Large intestine (tissue), 3 donors: ENCODE measurements around the gene SDHB. TPM values are rescaled to one million over a fixed set of nuclear protein-coding genes. Genes with fewer than 3 reads are reported as not detected.

Experiments used
- DNase-seq, 2 donors: peaks; one replicate each; pipeline versions ENCODE4 v3.0.0 to v3.0.0-alpha.2; 2013
- H3K27ac ChIP-seq: one replicate; pipeline ENCODE4 v1.5.1; 2013; ENCODE audit warnings: low read length
- H3K27me3 ChIP-seq: 2 replicates; pipeline ENCODE4 v1.6.1; 2013; ENCODE audit warnings: low read length; ENCODE audit not compliant: control insufficient read depth, insufficient read depth
- H3K36me3 ChIP-seq: 2 replicates; pipeline ENCODE4 v1.6.1; 2013; ENCODE audit warnings: low read length; ENCODE audit not compliant: control insufficient read depth, insufficient read depth
- H3K4me1 ChIP-seq: one replicate; pipeline ENCODE4 v1.6.1; 2013; ENCODE audit warnings: low read length; ENCODE audit not compliant: control insufficient read depth, insufficient read depth
- H3K4me3 ChIP-seq: one replicate; pipeline ENCODE4 v1.5.1; 2013; ENCODE audit warnings: low read length
- H3K9me3 ChIP-seq: one replicate; pipeline ENCODE4 v1.6.1; 2013; ENCODE audit warnings: mild to moderate bottlenecking, low read depth, low read length, moderate library complexity; ENCODE audit not compliant: control insufficient read depth
- WGBS: methylation state at CpG from one replicate; pipeline ENCODE4 v1.1.5; 2013; ENCODE audit warnings: low lambda C conversion rate; ENCODE audit not compliant: insufficient coverage; 5-methylcytosine and 5-hydroxymethylcytosine counted together
- polyA plus RNA-seq: library from polyadenylated mRNA; unstranded; fragments of 120-200 nt; gene quantifications from one replicate; pipeline ENCODE4 v1.2.1, GENCODE V29; 2013

The SDHB gene
- polyA plus RNA-seq, 1 donor, result 122 TPM

GRCh38 chr1:16991571-16991970 is 62.3 kb downstream of the SDHB start:
- no CpG with 5 or more reads among the region's 12 CpGs for WGBS
- H3K36me3 ChIP-seq, result peaks cover 41% of the 10 kb centered on the region
- H3K9me3 ChIP-seq, result no peaks in the 10 kb centered on the region
- no peak overlapping the region for H3K27ac ChIP-seq
- no peaks in the 10 kb centered on the region for H3K4me1 ChIP-seq
- H3K4me3 ChIP-seq, result no peak overlapping the region
- no peaks in the 10 kb centered on the region for H3K27me3 ChIP-seq
- no peak for DNase-seq

GRCh38 chr1:16989676-16990391 is 64.0 kb downstream of the SDHB start:
- H3K27ac ChIP-seq, result no peak overlapping the region
- peaks cover 33% of the 10 kb centered on the region for H3K36me3 ChIP-seq
- H3K9me3 ChIP-seq, result no peaks in the 10 kb centered on the region
- DNase-seq, result no peak
- no peaks in the 10 kb centered on the region for H3K4me1 ChIP-seq
- H3K4me3 ChIP-seq, result no peak overlapping the region
- WGBS, result no CpG with 5 or more reads among the region's 22 CpGs
- H3K27me3 ChIP-seq, result no peaks in the 10 kb centered on the region

- Histone ChIP-seq H3K4me1 (no peaks in the 10 kb centered on the region), H3K27ac (no peak overlapping the region), H3K9me3 (no peaks in the 10 kb centered on the region), H3K27me3 (no peaks in the 10 kb centered on the region), H3K4me3 (no peak overlapping the region), H3K36me3 (peaks cover 33% of the 10 kb centered on the region)
- DNase-seq, result no peak
- no CpG with 5 or more reads among the region's 13 CpGs for WGBS
Observed at GRCh38 chr1:16988210-16988609, 65.6 kb downstream of the SDHB start.

GRCh38 chr1:16986962-16987361 is 66.9 kb downstream of the SDHB start:
- Histone ChIP-seq H3K4me1 (no peaks in the 10 kb centered on the region), H3K4me3 (no peak overlapping the region), H3K36me3 (peaks cover 30% of the 10 kb centered on the region), H3K9me3 (no peaks in the 10 kb centered on the region), H3K27me3 (no peaks in the 10 kb centered on the region), H3K27ac (no peak overlapping the region)
- WGBS, result no CpG with 5 or more reads among the region's 16 CpGs
- no peak for DNase-seq

GRCh38 chr1:16986560-16986959 is 67.3 kb downstream of the SDHB start:
- Histone ChIP-seq H3K4me3 (no peak overlapping the region), H3K27ac (no peak overlapping the region), H3K9me3 (no peaks in the 10 kb centered on the region), H3K27me3 (no peaks in the 10 kb centered on the region), H3K36me3 (peaks cover 28% of the 10 kb centered on the region), H3K4me1 (no peaks in the 10 kb centered on the region)
- DNase-seq, result no peak
- no CpG with 5 or more reads among the region's 23 CpGs for WGBS

- no peak overlapping the region for H3K27ac ChIP-seq
- H3K4me3 ChIP-seq, result no peak overlapping the region
- WGBS, result no CpG with 5 or more reads among the region's 19 CpGs
- no peak for DNase-seq
- H3K27me3 ChIP-seq, result no peaks in the 10 kb centered on the region
- peaks cover 24% of the 10 kb centered on the region for H3K36me3 ChIP-seq
- no peaks in the 10 kb centered on the region for H3K4me1 ChIP-seq
- no peaks in the 10 kb centered on the region for H3K9me3 ChIP-seq
Observed at GRCh38 chr1:16986113-16986512, 67.7 kb downstream of the SDHB start.

GRCh38 chr1:16984717-16985116 is 69.1 kb downstream of the SDHB start:
- Histone ChIP-seq H3K27ac (peak overlapping the region; percentile 23), H3K27me3 (no peaks in the 10 kb centered on the region), H3K4me1 (peaks cover 5% of the 10 kb centered on the region), H3K4me3 (no peak overlapping the region), H3K9me3 (no peaks in the 10 kb centered on the region), H3K36me3 (peaks cover 19% of the 10 kb centered on the region)
- DNase-seq, result peak; percentile 35 to 39
- whole genome bisulfite sequencing, result no CpG with 5 or more reads among the region's 7 CpGs

- Histone ChIP-seq H3K27me3 (no peaks in the 10 kb centered on the region), H3K4me3 (no peak overlapping the region), H3K4me1 (peaks cover 16% of the 10 kb centered on the region), H3K9me3 (no peaks in the 10 kb centered on the region), H3K27ac (no peak overlapping the region), H3K36me3 (peaks cover 19% of the 10 kb centered on the region)
- peak; percentile 19 to 42 for DNase-seq
- WGBS, result no CpG with 5 or more reads among the region's 4 CpGs
Observed at GRCh38 chr1:16983649-16984048, 70.2 kb downstream of the SDHB start.

GRCh38 chr1:16982902-16983301 is 70.9 kb downstream of the SDHB start:
- Histone ChIP-seq H3K36me3 (peaks cover 15% of the 10 kb centered on the region), H3K9me3 (no peaks in the 10 kb centered on the region), H3K27me3 (no peaks in the 10 kb centered on the region), H3K4me3 (no peak overlapping the region), H3K4me1 (peaks cover 23% of the 10 kb centered on the region), H3K27ac (no peak overlapping the region)
- DNase-seq, result no peak
- WGBS, result 42% methylated on average over 2 of the region's 11 CpGs

- Histone ChIP-seq H3K9me3 (no peaks in the 10 kb centered on the region), H3K27ac (no peak overlapping the region), H3K27me3 (no peaks in the 10 kb centered on the region), H3K36me3 (peaks cover 19% of the 10 kb centered on the region), H3K4me3 (no peak overlapping the region), H3K4me1 (peaks cover 35% of the 10 kb centered on the region)
- no peak for DNase-seq
- 100% methylated on average over 2 of the region's 10 CpGs for WGBS
Observed at GRCh38 chr1:16981269-16981849, 72.5 kb downstream of the SDHB start.
